Vein endothelial cell (primary cell): ENCODE results near the gene WDR47. TPM values are rescaled to one million over a fixed set of nuclear protein-coding genes. Genes with fewer than 3 reads are reported as not detected.

Experiments
- small RNA-seq: library from RNA; depleted of rRNA; stranded (forward); fragments of <200 nt; gene quantifications from one replicate; pipeline ENCODE3, GENCODE V24; 2012
- total RNA-seq: library from RNA; depleted of rRNA; stranded (reverse); fragments of >200 nt; gene quantifications from 2 replicates; pipeline ENCODE4 v1.2.3, GENCODE V29; 2012

WDR47 gene
- 23.8 and 32.9 TPM in 2 replicates for total RNA-seq

DNA sequence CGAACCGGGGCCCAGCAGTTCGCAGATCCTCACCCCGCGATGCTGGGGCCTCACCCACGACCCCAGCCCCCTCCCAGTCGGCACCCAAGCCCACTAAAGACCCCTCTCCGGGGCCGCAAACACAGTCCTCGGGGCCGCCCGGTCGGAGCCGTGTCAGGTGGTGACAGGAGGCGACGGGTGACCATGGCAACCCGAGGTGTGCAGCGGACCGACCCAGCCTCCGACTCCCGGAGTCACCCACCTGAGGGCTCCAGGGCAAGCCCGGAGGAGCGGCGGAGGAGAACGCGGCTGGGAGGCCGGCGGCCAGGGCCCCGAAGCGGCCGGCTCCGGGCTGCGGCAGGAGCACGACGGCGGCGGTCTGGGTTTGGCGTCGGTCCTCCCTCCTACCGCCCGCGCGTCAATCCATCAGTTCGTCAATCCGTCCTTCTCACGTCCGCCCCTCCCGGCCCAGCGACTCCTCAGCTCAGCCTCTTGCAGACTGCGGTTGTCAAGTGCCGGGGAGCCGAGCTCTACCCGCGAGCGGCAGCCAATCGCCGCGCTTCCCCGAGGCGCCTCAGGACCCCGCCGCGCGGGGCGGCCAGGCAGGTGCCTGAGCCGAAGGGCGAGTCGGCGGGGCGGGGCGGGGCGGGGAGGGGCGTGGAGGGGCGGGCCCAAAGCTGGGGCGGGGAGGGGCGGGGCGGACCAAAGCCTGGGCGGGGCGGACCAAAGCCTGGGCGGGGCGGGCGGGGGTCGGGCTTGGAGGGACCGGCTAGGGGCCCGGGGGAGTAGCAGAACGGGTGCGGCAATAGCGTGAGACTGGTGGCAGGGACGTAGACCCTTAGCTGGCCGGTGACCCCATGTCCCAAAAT lies at the start of gene WDR47:
TSS of gene WDR47 (minus strand) at position 482 of the 848 bp plus-strand sequence. CDS start 18,590 bp downstream, outside the sequence.

GRCh38 chr1:109090196-109091077 lies 48.5 kb upstream of the WDR47 start, which contains the start of gene TMEM167B:
TSS of gene TMEM167B (plus strand) at chr1:109090764. CDS start at chr1:109090873, 109 bp downstream.

DNA sequence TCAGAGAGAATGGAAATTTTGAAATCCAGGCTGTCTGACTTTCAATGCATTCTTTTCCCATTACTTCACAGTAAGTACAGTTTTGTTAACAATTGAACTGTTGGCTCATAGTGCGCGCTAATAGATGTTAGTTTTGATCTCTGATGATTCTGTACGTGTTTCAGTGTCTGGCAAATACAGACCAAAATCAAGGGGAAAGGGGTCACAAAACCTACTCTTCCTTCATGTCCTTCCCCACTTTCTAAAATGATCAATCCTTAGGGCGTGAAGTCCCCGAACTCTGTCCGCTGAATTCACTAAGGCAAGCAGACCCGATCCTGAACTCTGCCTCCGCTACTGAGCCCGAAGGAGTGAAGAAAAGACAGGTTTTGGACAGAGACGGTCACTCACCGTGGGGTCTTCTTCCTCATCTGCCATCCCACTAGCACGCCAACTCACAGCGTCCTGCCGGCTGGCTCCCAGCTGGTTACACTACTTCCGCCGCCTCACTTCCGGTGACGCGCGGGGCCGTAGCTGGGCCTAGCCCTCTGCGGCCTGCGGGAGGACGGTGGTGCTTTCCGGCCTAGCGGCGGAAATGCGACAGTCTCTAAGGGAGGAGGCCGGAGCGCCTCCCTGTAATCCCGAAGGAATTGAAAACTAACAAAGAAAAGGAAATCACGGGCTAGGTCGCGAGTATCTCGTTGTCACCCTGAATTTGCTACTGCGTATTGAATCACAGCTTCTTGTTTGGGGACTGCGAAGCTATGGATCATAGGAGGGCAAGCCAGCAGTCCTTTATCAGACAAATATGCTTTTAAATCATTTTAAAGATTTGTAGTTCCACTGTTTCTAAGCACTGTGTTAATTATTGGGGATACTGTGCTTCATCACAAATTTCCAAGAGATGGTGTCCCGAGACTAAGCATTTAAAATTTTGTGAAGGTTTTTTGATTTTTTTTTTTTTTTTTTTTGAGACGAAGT lies 33.9 kb upstream of the WDR47 start, which contains the start of gene TAF13:
TSS of gene TAF13 (minus strand) at position 473 of the 960 bp plus-strand sequence. CDS start at position 417, 56 bp downstream.

GRCh38 chr1:108963052-108963686 lies 78.7 kb downstream of the WDR47 start, which contains the start of gene CLCC1:
TSS of gene CLCC1 (minus strand) at chr1:108963484. CDS start at chr1:108950437, 13,047 bp downstream.

Small RNAs within 50 kb of the gene (small RNA-seq; reads per million reads assigned to genes)
- gene BX679664.1 (not detected), gene BX679664.2 (not detected)

Other genes with a start within 250 kb of the WDR47 start
- gene AKNAD1, start 185.0 kb downstream of the WDR47 start, total RNA-seq, result not detected in 2 replicates
- 8.5 and 13.0 TPM in 2 replicates for gene GPSM2, start 165.1 kb downstream of the WDR47 start, total RNA-seq
- 24.5 and 30.3 TPM in 2 replicates for gene CLCC1, start 78.6 kb downstream of the WDR47 start, total RNA-seq
- 53.2 and 95.3 TPM in 2 replicates for gene TAF13, start 33.9 kb upstream of the WDR47 start, total RNA-seq
- gene TMEM167B, start 48.7 kb upstream of the WDR47 start, total RNA-seq, result 15.6 and 17.6 TPM in 2 replicates
- 0.65 and 0.86 TPM in 2 replicates for gene ELAPOR1, start 72.0 kb upstream of the WDR47 start, total RNA-seq
- 183 and 190 TPM in 2 replicates for gene SARS1, start 171.8 kb upstream of the WDR47 start, total RNA-seq
- 0.57 and 0.65 TPM in 2 replicates for gene CELSR2, start 207.4 kb upstream of the WDR47 start, total RNA-seq
- 4.9 and 8.6 TPM in 2 replicates for gene PSRC1, start 241.0 kb upstream of the WDR47 start, total RNA-seq